SHP77 treated with DMSO at 0.1 percent for 48 hours (cell line): ENCODE data around the gene CPHXL.

Experiments used
- DNase-seq: peaks from one replicate; lab custom pipeline; 2025; lab: John Stamatoyannopoulos, UW

Gene CPHXL

DNA sequence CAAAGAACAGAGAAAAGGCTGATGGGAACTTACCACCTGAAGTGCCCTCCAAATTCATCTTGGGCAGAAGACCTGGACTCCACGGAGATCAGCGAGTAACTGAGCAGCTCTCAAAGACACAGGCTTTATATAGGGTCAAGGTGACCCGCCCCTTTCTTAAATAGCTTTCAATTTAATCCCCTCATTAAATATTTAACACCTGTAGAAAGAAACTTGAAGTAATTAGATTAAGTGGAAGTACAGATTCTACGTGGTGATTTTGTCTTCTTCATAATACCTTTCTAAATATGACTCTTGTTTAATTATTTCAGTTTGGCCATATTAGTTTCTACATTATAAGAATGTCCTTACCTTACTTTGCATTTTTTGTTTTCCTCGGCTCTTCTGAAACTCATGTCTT is 24.9 kb downstream of the CPHXL start, which contains the start of gene DUXB:
TSS of gene DUXB (minus strand) at position 101 of the 400 bp plus-strand sequence. CDS start at position 58, 43 bp downstream.
- DNase-seq = no peak

DNA sequence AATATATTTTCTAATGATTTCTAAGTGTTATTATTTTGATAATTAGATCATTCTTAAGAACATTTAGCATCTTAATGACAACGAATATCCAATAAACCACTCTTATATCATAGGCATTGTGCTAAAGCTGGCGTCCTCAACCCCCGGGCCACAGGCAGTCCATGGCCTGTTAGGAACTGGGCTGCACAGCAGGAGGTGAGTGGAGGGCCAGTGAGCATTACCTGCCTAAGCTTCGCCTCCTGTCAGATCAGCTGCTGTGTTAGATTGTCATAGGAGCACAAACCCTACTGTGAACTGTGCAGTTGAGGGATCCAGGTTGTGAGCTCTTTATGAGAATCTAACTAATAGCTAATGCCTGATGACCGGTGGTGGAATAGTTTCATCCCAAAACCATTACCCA is 28.7 kb downstream of the CPHXL start:
- no peak for DNase-seq

DNA sequence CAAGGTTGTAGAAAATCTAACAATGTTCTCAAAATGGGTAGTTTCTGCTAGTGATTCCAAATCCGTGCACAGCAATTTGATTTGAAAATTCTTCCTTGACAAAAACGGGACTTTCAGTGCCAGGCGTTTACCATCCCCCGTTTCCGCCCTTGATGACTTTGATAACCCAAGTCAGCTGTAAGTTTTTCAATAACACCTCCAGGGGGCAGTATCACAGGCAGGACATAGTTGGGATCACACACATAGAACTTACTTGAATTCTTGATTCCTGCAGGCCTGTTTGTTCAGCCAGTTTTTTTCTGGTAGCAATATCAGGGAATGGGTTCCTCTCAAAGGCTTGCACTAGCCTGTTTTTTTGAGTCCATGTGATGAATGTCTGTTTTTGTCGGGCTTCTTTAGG is 30.6 kb downstream of the CPHXL start:
- DNase-seq = no peak

DNA sequence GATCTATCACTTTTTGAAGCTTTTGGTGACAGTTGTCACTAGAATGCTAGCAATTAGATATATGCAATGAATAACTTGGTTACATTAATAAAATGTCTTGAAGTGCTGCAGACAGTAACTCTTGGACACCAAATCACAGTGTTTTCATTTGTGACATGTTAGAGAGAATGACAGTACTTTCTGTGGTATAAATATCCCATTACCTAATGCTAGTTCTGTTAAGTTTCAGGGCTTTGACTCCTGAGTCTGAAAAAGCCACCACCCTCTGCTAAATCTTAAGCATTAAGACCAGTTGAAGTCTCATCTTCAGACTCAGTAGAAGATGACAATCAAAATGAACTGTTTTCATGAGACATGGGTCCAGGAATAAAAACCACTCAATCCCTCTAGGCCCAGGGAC is 38.9 kb downstream of the CPHXL start:
- DNase-seq = no peak

DNA sequence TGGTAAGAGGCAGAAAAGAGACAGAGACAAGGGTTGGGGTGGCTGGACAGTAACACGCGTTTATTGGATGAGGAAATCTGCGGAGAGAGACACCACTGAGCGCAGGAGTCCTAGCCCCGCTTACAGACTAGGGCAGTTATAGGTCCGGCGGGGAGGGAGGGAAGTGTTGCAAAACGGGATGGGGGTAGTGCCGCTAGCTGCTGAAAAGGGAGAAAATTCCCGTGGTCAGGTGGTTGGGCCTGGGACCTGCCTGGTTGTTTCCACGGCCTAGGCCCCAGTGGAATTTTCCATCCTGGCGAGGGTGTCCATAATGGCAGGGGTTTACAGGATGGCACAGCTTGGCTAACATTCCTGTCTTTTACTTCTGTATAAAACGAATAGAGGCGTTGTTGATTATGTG is 44.0 kb downstream of the CPHXL start:
- DNase-seq = no peak

DNA sequence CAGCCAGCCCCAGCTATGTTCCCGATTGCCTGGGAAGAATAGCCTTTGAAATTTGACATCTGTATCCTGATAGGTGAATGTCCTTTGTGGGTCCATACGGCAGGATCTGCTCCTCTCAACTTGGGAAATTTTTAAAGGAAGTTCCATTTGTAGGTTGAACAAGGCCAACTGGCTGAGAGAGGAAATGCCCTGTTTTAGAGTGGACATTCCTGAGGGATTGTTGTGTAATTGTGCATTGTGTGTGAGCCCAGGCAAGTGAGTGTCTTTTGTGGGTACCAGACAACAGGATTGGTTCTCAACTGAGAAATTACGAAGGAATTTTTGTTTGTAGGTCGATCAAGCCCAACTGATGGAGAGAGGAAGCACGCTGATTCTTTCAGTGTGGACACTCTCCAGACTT is 46.9 kb downstream of the CPHXL start:
- no peak for DNase-seq

DNA sequence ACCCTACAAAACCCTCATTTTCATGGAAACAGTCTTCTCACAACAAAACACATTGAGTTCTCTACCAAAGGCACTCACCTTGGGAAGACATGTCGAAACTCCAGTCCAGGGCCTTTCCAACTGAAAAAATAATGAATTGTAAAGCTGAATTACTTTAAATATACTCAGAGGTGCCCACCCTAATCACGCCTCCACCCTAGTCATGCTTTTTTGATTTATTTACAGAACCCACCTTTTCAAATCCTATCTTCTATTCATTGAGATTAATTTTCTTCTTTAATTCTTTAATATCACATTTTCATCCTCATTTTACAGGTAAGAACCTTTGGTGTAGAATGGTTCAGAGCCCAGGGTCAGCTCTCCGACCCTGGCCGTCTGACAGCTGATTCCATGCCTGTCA is 49.4 kb downstream of the CPHXL start, which contains the start of gene CPHXL2:
TSS of gene CPHXL2 (minus strand) at position 101 of the 400 bp plus-strand sequence. CDS start at position 91, 10 bp downstream.
- no peak for DNase-seq

DNA sequence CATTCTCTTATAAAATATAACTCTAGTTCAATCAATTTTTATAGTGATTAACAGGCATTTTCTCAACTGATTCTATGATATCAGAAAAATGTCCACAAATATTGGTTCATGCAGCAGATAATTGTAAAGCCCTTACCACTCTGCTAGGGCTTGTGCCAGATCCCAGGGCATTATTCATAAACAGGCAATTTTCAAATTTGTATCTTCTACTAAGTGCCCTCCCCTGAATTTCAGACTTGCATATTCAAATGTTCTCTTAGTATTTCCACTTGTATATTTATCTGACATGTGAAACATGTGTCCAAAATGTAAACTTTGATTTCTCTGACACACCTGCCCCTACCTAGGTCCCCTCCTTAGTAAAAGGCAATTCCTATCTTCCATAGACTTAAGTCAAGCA is 58.8 kb downstream of the CPHXL start:
- no peak for DNase-seq
